ENCODE data around the gene MC1R. TPM values are rescaled to one million over a fixed set of nuclear protein-coding genes. Genes with fewer than 3 reads are reported as not detected.

MC1R gene
- total and polyA plus RNA-seq, 2 of the 8 experiments (the other 6 are each of a cell fraction or from before 2014, with no cell fraction given) = 2.2 to 2.9 TPM

DNA sequence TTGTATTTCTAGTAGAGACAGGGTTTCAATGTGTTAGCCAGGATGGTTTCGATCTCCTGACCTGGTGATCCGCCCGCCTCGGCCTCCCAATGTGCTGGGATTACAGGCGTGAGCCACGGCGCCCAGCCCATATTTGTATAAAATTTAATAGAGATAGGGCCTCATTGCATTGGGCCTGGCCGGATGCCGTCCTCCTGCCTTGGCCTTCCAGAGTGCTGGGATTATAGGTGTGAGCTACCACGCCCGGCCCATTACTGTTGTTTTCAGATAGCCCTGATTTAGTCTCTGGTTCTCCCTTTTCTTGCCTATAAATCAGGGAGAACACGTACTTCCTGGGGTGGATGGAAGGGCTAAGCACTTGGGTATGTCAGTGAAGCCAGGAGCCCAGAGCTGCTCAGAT is 33.4 kb downstream of the MC1R start:
- TF ChIP-seq SRF (IDR thresholded peaks at IDR 0.05; ENCODE audit: low read depth, low read length) (no peak), SP4 (IDR thresholded peaks at IDR 0.05; ENCODE audit: low read length) (no peak)
- Histone ChIP-seq H3K4me1 (replicated peaks in 1 of 4; ENCODE audit: control insufficient read depth in 3 of 4, insufficient read depth in 4 of 4, low read length in 3 of 4) (peaks cover 0 to 11% (median 5%) of the 10 kb centered on the region in 4 experiments; a peak in 5 of 7 replicates), H3K27me3 (replicated peaks in 1 of 4; ENCODE audit: control insufficient read depth in 3 of 4, extremely low read depth in 1 of 4, insufficient read depth in 3 of 4, low read length in 3 of 4) (peaks cover 3 to 17% (median 12%) of the 10 kb centered on the region in 4 experiments), H3K36me3 (ENCODE audit: control insufficient read depth in 2 of 4, insufficient read depth in 4 of 4, low read length in 3 of 4) (no peaks in the 10 kb centered on the region), H2BK12ac (ENCODE audit: low read depth, low read length) (no peak overlapping the region), H2AK5ac (ENCODE audit: low read depth, low read length) (no peak overlapping the region), H3K56ac (replicated peaks; ENCODE audit: insufficient read length, low read depth, low read length) (no peak overlapping the region), H4K8ac (ENCODE audit: extremely low read depth, insufficient read depth, low read length) (no peak overlapping the region), H3K4me3 (ENCODE audit: extremely low read depth in 1 of 4, insufficient read depth in 2 of 4, low read depth in 3 of 4, low read length in 4 of 4) (no peak overlapping the region), H3K23me2 (ENCODE audit: low read depth, low read length) (peaks cover 7% of the 10 kb centered on the region; the same call in 1 of the 2 replicates), H3K9ac (replicated peaks in 1 of 4; ENCODE audit: extremely low read depth in 1 of 4, low read depth in 3 of 4, low read length in 3 of 4) (no peak overlapping the region), H3K4ac (replicated peaks; ENCODE audit: insufficient read length, low read depth, low read length) (no peak overlapping the region), H2AFZ (ENCODE audit: low read length) (no peak overlapping the region), H2BK120ac (replicated peaks; ENCODE audit: low read depth, low read length) (no peak overlapping the region), H3K79me1 (ENCODE audit: low read depth, low read length) (no peaks in the 10 kb centered on the region), H3K4me2 (ENCODE audit: insufficient read depth in 1 of 2, low read depth in 2 of 2, low read length in 2 of 2) (no peak overlapping the region), H2BK20ac (ENCODE audit: low read length) (no peak overlapping the region), H3K23ac (ENCODE audit: insufficient read length) (no peak overlapping the region), H3K14ac (ENCODE audit: insufficient read length) (no peak overlapping the region), H3K9me3 (ENCODE audit: insufficient read depth in 2 of 2, low read depth in 1 of 2, low read length in 1 of 2) (no peaks in the 10 kb centered on the region), H2BK15ac (ENCODE audit: low read length) (no peak overlapping the region), H2BK5ac (ENCODE audit: low read depth, low read length) (no peak overlapping the region), H3K79me2 (ENCODE audit: control insufficient read depth in 1 of 2, insufficient read depth in 2 of 2, low read length in 2 of 2) (no peaks in the 10 kb centered on the region), H3K18ac (ENCODE audit: extremely low read depth, low read length) (no peak overlapping the region), H4K91ac (replicated peaks; ENCODE audit: insufficient read length, low read length) (no peak overlapping the region), H3K27ac (ENCODE audit: low read depth, low read length) (no peak overlapping the region), H4K20me1 (replicated peaks in 1 of 2; ENCODE audit: control insufficient read depth in 1 of 2, insufficient read depth in 2 of 2, low read length in 2 of 2) (peaks cover 6 to 11% of the 10 kb centered on the region in 2 experiments), H4K5ac (ENCODE audit: insufficient read length, low read depth, low read length) (no peak overlapping the region)
- DNase-seq (ENCODE audit: low read depth in 1 of 2, low spot score in 2 of 2) (no peak), FAIRE-seq (no peak)
- ChIA-PET CTCF (ENCODE audit: partially characterized antibody) (interaction anchor here (1.8 to 3.9 kb wide), 3 partner anchors 12 to 21 kb away, joined by 5 to 15 read pairs (median 5); no protein-coding TSS in a partner anchor), POLR2A (ENCODE audit: partially characterized antibody) (interaction anchor here (0.9 to 9.2 kb wide), 4 partner anchors 14 to 28 kb away, joined by 3 to 42 read pairs (median 8); partner anchors contain the start of gene TUBB3)
- 94% methylated on average over 12 of the region's 12 CpGs; no CpG with 5 or more reads in 1 of the 2 experiments for WGBS, 2 experiments (ENCODE audit: extremely low coverage in 1 of 2, insufficient coverage in 1 of 2, insufficient read length in 1 of 2, insufficient replicate concordance in 2 of 2, low coverage in 1 of 2, low lambda C conversion rate in 2 of 2, missing lambda C conversion rate in 1 of 2)
